HFFc6 (cell line): ENCODE measurements around the gene ZNF430. TPM values are rescaled to one million over a fixed set of nuclear protein-coding genes. Genes with fewer than 3 reads are reported as not detected.
A peak's percentile ranks its signal among the peaks of the same experiment; 100 is the strongest.

ENCODE experiments used
- DNase-seq: peaks from one replicate; pipeline ENCODE4 v3.0.0-alpha.2; 2018
- H3K27ac Mint-ChIP-seq: 2 replicates; pipeline ENCODE4 v1.8.0; 2020; ENCODE audit warnings: mild to moderate bottlenecking, mixed read lengths
- H3K27me3 Mint-ChIP-seq: 2 replicates; pipeline ENCODE4 v1.8.0; 2021; ENCODE audit warnings: mild to moderate bottlenecking, moderate library complexity, mixed read lengths; ENCODE audit not compliant: insufficient read depth
- H3K36me3 Mint-ChIP-seq: 2 replicates; pipeline ENCODE4 v1.8.0; 2021; ENCODE audit warnings: low read depth, mixed read lengths
- H3K4me1 Mint-ChIP-seq: 2 replicates; pipeline ENCODE4 v1.8.0; 2020; ENCODE audit warnings: low read depth, mixed read lengths
- H3K4me3 Mint-ChIP-seq: 2 replicates; pipeline ENCODE4 v1.8.0; 2020; ENCODE audit warnings: mild to moderate bottlenecking, moderate library complexity, mixed read lengths
- H3K9me3 Mint-ChIP-seq: 2 replicates; pipeline ENCODE4 v1.8.0; 2020; ENCODE audit warnings: mild to moderate bottlenecking, mixed read lengths
- CTCF ChIP-seq: fragments of 200-600 bp; sonication (generic); IDR thresholded peaks from 2 replicates; pipeline ENCODE4 v1.5.0; 2021; ENCODE audit warnings: antibody characterized with exemption, mild to moderate bottlenecking
- total RNA-seq, 6 experiments: library from RNA; stranded (reverse); fragmentation: NEBNext Ultra II Directional; extraction: Animal tissue kit (Norgen Biotek cat#: 25700); gene quantifications; 2 replicates in 1 of 6; 3 replicates in 5 of 6; pipeline ENCODE4 v1.2.3, GENCODE V29; 2021

Gene ZNF430
- total RNA-seq, 6 experiments from 2014 or later: 5.4 to 9.2 (median 7.1) TPM

GRCh38 chr19:21082011-21082975, 61.8 kb downstream of the ZNF430 start, which contains the start of gene ZNF714:
TSS of gene ZNF714 (plus strand) at chr19:21082203. CDS start at chr19:21098269, 16,066 bp downstream.
- peaks cover 38% of the 10 kb centered on the region for H3K36me3 Mint-ChIP-seq
- no peaks in the 10 kb centered on the region for H3K27me3 Mint-ChIP-seq
- TF ChIP-seq CTCF: no peak
- peak within 1 kb of the TSS; percentile 99 for H3K27ac Mint-ChIP-seq
- DNase-seq: peak; percentile 92
- H3K4me1 Mint-ChIP-seq: peaks cover 33% of the 10 kb centered on the region
- H3K4me3 Mint-ChIP-seq: peak within 1 kb of the TSS; percentile 100
- H3K9me3 Mint-ChIP-seq: no peaks in the 10 kb centered on the region

GRCh38 chr19:21084343-21084742, 63.9 kb downstream of the ZNF430 start:
- peak; percentile 10 for DNase-seq
- peak overlapping the region; percentile 100; the same call in 1 of the 2 replicates for H3K4me3 Mint-ChIP-seq
- TF ChIP-seq CTCF: no peak
- H3K36me3 Mint-ChIP-seq: peaks cover 34% of the 10 kb centered on the region
- H3K27ac Mint-ChIP-seq: peak overlapping the region; percentile 55
- H3K4me1 Mint-ChIP-seq: peaks cover 33% of the 10 kb centered on the region
- H3K9me3 Mint-ChIP-seq: no peaks in the 10 kb centered on the region
- H3K27me3 Mint-ChIP-seq: no peaks in the 10 kb centered on the region

- Mint-ChIP-seq H3K36me3 (peaks cover 41% of the 10 kb centered on the region), H3K4me3 (no peak overlapping the region), H3K9me3 (no peaks in the 10 kb centered on the region), H3K4me1 (peaks cover 46% of the 10 kb centered on the region), H3K27me3 (no peaks in the 10 kb centered on the region), H3K27ac (no peak overlapping the region)
- no peak for TF ChIP-seq CTCF
- DNase-seq: no peak
Observed at GRCh38 chr19:21087871-21088270, 67.4 kb downstream of the ZNF430 start.

- H3K27me3 Mint-ChIP-seq: no peaks in the 10 kb centered on the region
Observed at GRCh38 chr19:21092109-21092508, 71.7 kb downstream of the ZNF430 start.

More at GRCh38 chr19:21092109-21092508, 71.7 kb downstream of the ZNF430 start:
- TF ChIP-seq CTCF: no peak
- H3K4me1 Mint-ChIP-seq: peaks cover 17% of the 10 kb centered on the region
- no peak overlapping the region for H3K4me3 Mint-ChIP-seq
- peaks cover 35% of the 10 kb centered on the region for H3K36me3 Mint-ChIP-seq
- DNase-seq: peak; percentile 14
- H3K27ac Mint-ChIP-seq: peak overlapping the region; percentile 60
- H3K9me3 Mint-ChIP-seq: no peaks in the 10 kb centered on the region
